Glomerular visceral epithelial cell (primary cell): ENCODE data around the gene RAET1E.
"Not testable (repeated sequence)": the region's sequence is repeated elsewhere in the genome, so short reads cannot be mapped to it uniquely, and the experiment has no call there.

ENCODE experiments used
- DNase-seq: peaks from one replicate; pipeline ENCODE4 v3.0.0-alpha.2; 2016; ENCODE audit errors: extremely low spot score

The RAET1E gene

GRCh38 chr6:149897855-149898744 lies at the start of gene RAET1E:
RAET1E (minus strand) TSS chr6:149898113; CDS start chr6:149890901, 7,212 bp downstream.
- no peak for DNase-seq

- not testable (repeated sequence) for DNase-seq
These were observed 49.6 kb upstream of the RAET1E start for GRCh38 chr6:149947533-149947932.

- DNase-seq: not testable (repeated sequence)
These were observed 48.7 kb upstream of the RAET1E start for GRCh38 chr6:149946631-149947030.

GRCh38 chr6:149945276-149945675 lies 47.4 kb upstream of the RAET1E start:
- DNase-seq: not testable (repeated sequence)

- DNase-seq: not testable (repeated sequence)
These were observed 45.4 kb upstream of the RAET1E start for GRCh38 chr6:149943321-149943720.

- DNase-seq: no peak
These were observed 44.5 kb upstream of the RAET1E start for GRCh38 chr6:149942461-149942829.

GRCh38 chr6:149941583-149942460 lies 43.9 kb upstream of the RAET1E start, which contains the start of gene ULBP2:
ULBP2 (plus strand) TSS chr6:149942014; CDS start chr6:149942073, 59 bp downstream.
- peak; percentile 95 for DNase-seq

GRCh38 chr6:149940672-149940982 lies 42.7 kb upstream of the RAET1E start:
- no peak for DNase-seq

- DNase-seq: no peak
These were observed 42.2 kb upstream of the RAET1E start for GRCh38 chr6:149939909-149940671.

- no peak for DNase-seq
These were observed 41.4 kb upstream of the RAET1E start for GRCh38 chr6:149939356-149939648.

- no peak for DNase-seq
These were observed 40.9 kb upstream of the RAET1E start for GRCh38 chr6:149938571-149939355.

GRCh38 chr6:149938013-149938570 lies 40.2 kb upstream of the RAET1E start:
- DNase-seq: not testable (repeated sequence)

- DNase-seq: no peak
These were observed 38.8 kb upstream of the RAET1E start for GRCh38 chr6:149936743-149937142.

GRCh38 chr6:149935668-149936067 lies 37.8 kb upstream of the RAET1E start:
- DNase-seq: no peak

GRCh38 chr6:149935246-149935645 lies 37.3 kb upstream of the RAET1E start:
- DNase-seq: no peak

GRCh38 chr6:149934249-149935156 lies 36.6 kb upstream of the RAET1E start:
- peak; percentile 72 for DNase-seq

- DNase-seq: no peak
These were observed 35.5 kb upstream of the RAET1E start for GRCh38 chr6:149933461-149933860.

GRCh38 chr6:149933036-149933435 lies 35.1 kb upstream of the RAET1E start:
- no peak for DNase-seq

GRCh38 chr6:149931501-149931900 lies 33.6 kb upstream of the RAET1E start:
- no peak for DNase-seq

GRCh38 chr6:149929422-149929821 lies 31.5 kb upstream of the RAET1E start:
- no peak for DNase-seq
